ENCODE data around the gene LHX8.

- no peak for TF ChIP-seq CTCF (IDR thresholded peaks at IDR 0.05; ENCODE audit: insufficient read depth, low read length)
- TF ChIP-seq POLR2AphosphoS5 (IDR thresholded peaks at IDR 0.05; ENCODE audit: low read depth) = no peak
- no peak for TF ChIP-seq GABPA (IDR thresholded peaks at IDR 0.05; ENCODE audit: low read depth)
- TF ChIP-seq, protein P1, sequence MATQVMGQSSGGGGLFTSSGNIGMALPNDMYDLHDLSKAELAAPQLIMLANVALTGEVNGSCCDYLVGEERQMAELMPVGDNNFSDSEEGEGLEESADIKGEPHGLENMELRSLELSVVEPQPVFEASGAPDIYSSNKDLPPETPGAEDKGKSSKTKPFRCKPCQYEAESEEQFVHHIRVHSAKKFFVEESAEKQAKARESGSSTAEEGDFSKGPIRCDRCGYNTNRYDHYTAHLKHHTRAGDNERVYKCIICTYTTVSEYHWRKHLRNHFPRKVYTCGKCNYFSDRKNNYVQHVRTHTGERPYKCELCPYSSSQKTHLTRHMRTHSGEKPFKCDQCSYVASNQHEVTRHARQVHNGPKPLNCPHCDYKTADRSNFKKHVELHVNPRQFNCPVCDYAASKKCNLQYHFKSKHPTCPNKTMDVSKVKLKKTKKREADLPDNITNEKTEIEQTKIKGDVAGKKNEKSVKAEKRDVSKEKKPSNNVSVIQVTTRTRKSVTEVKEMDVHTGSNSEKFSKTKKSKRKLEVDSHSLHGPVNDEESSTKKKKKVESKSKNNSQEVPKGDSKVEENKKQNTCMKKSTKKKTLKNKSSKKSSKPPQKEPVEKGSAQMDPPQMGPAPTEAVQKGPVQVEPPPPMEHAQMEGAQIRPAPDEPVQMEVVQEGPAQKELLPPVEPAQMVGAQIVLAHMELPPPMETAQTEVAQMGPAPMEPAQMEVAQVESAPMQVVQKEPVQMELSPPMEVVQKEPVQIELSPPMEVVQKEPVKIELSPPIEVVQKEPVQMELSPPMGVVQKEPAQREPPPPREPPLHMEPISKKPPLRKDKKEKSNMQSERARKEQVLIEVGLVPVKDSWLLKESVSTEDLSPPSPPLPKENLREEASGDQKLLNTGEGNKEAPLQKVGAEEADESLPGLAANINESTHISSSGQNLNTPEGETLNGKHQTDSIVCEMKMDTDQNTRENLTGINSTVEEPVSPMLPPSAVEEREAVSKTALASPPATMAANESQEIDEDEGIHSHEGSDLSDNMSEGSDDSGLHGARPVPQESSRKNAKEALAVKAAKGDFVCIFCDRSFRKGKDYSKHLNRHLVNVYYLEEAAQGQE (IDR thresholded peaks at IDR 0.05; ENCODE audit: insufficient replicate concordance, low read depth) = no peak
Observed at GRCh38 chr1:75087278-75087677, 46.9 kb upstream of the LHX8 start.

Measured in HL-60 (cell line).